Measurements from ENCODE around the gene KRT1.

GRCh38 chr12:52721838-52722470, 41.7 kb upstream of the KRT1 start:
- TF ChIP-seq, protein P1, sequence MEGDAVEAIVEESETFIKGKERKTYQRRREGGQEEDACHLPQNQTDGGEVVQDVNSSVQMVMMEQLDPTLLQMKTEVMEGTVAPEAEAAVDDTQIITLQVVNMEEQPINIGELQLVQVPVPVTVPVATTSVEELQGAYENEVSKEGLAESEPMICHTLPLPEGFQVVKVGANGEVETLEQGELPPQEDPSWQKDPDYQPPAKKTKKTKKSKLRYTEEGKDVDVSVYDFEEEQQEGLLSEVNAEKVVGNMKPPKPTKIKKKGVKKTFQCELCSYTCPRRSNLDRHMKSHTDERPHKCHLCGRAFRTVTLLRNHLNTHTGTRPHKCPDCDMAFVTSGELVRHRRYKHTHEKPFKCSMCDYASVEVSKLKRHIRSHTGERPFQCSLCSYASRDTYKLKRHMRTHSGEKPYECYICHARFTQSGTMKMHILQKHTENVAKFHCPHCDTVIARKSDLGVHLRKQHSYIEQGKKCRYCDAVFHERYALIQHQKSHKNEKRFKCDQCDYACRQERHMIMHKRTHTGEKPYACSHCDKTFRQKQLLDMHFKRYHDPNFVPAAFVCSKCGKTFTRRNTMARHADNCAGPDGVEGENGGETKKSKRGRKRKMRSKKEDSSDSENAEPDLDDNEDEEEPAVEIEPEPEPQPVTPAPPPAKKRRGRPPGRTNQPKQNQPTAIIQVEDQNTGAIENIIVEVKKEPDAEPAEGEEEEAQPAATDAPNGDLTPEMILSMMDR (IDR thresholded peaks at IDR 0.05; ENCODE audit: low read length), result no peak
- TF ChIP-seq EZH2phosphoT487 (IDR thresholded peaks at IDR 0.05; ENCODE audit: low read length), result no peak
- no peak for TF ChIP-seq EZH2 (optimal IDR thresholded peaks at IDR 0.05; ENCODE audit: low read depth, low read length)
